DOHH2 (cell line): ENCODE results near the gene ZNF205.

ENCODE experiments used
- H3F3A ChIP-seq: fragments of 200-600 bp; sonication (generic), shearing (Covaris generic); 2 replicates; pipeline ENCODE4 v1.6.0; 2016; ENCODE audit warnings: antibody characterized with exemption, mild to moderate bottlenecking; ENCODE audit not compliant: control insufficient read depth, insufficient read depth
- H3K27ac ChIP-seq: fragments of 200-600 bp; sonication (generic); 2 replicates; pipeline ENCODE4 v1.5.1; 2014; ENCODE audit warnings: low read depth, mild to moderate bottlenecking, low read length, moderate library complexity
- H3K27me3 ChIP-seq: fragments of 200-600 bp; sonication (generic); 2 replicates; pipeline ENCODE4 v1.6.1; 2014; ENCODE audit warnings: mild to moderate bottlenecking, low read length, mixed read lengths; ENCODE audit not compliant: control insufficient read depth
- H3K36me3 ChIP-seq: fragments of 200-600 bp; sonication (generic); 2 replicates; pipeline ENCODE4 v1.6.1; 2014; ENCODE audit warnings: mild to moderate bottlenecking, low read length, moderate library complexity, mixed read lengths; ENCODE audit not compliant: control insufficient read depth
- H3K4me1 ChIP-seq: fragments of 200-600 bp; sonication (generic); 2 replicates; pipeline ENCODE4 v1.6.1; 2014; ENCODE audit warnings: mild to moderate bottlenecking, low read length, mixed read lengths; ENCODE audit not compliant: control insufficient read depth
- H3K4me2 ChIP-seq: fragments of 200-600 bp; sonication (generic); 2 replicates; pipeline ENCODE4 v1.6.0; 2014; ENCODE audit warnings: mild to moderate bottlenecking, low read length, moderate library complexity
- H3K4me3 ChIP-seq: fragments of 200-600 bp; sonication (generic); 2 replicates; pipeline ENCODE4 v1.5.1; 2014; ENCODE audit warnings: mild to moderate bottlenecking, low read length, mixed read lengths
- H3K79me2 ChIP-seq: fragments of 200-600 bp; sonication (generic); 2 replicates; pipeline ENCODE4 v1.6.1; 2014; ENCODE audit warnings: mild to moderate bottlenecking, low read length, mixed read lengths; ENCODE audit not compliant: control insufficient read depth
- H3K9me2 ChIP-seq: fragments of 200-600 bp; sonication (generic); replicated peaks from 2 replicates; pipeline ENCODE4 v1.6.1; 2014; ENCODE audit warnings: mild to moderate bottlenecking, low read length, mixed read lengths; ENCODE audit not compliant: control insufficient read depth
- H3K9me3 ChIP-seq: fragments of 200-600 bp; sonication (generic); 2 replicates; pipeline ENCODE4 v1.6.1; 2014; ENCODE audit warnings: antibody characterized with exemption, low read length, mixed read lengths; ENCODE audit not compliant: control insufficient read depth, insufficient read depth
- H4K20me1 ChIP-seq: fragments of 200-600 bp; sonication (generic); 2 replicates; pipeline ENCODE4 v1.6.0; 2014; ENCODE audit warnings: low read depth, mild to moderate bottlenecking, antibody characterized with exemption, low read length, moderate library complexity; ENCODE audit not compliant: control insufficient read depth, insufficient read depth
- EZH2phosphoT487 ChIP-seq: fragments of 200-600 bp; sonication (generic); IDR thresholded peaks from 2 replicates; pipeline ENCODE4 v1.6.1; 2017; ENCODE audit warnings: borderline replicate concordance, mild to moderate bottlenecking, antibody characterized with exemption, low read length, moderate library complexity, mixed read lengths
- TF ChIP-seq, protein P1 (sequence below): fragments of 200-600 bp; sonication (generic); IDR thresholded peaks from one replicate; pipeline ENCODE4 v1.5.1; 2014; ENCODE audit warnings: antibody characterized with exemption, mild to moderate bottlenecking, low read depth, low read length; ENCODE audit not compliant: poor library complexity, severe bottlenecking

The ZNF205 gene

DNA sequence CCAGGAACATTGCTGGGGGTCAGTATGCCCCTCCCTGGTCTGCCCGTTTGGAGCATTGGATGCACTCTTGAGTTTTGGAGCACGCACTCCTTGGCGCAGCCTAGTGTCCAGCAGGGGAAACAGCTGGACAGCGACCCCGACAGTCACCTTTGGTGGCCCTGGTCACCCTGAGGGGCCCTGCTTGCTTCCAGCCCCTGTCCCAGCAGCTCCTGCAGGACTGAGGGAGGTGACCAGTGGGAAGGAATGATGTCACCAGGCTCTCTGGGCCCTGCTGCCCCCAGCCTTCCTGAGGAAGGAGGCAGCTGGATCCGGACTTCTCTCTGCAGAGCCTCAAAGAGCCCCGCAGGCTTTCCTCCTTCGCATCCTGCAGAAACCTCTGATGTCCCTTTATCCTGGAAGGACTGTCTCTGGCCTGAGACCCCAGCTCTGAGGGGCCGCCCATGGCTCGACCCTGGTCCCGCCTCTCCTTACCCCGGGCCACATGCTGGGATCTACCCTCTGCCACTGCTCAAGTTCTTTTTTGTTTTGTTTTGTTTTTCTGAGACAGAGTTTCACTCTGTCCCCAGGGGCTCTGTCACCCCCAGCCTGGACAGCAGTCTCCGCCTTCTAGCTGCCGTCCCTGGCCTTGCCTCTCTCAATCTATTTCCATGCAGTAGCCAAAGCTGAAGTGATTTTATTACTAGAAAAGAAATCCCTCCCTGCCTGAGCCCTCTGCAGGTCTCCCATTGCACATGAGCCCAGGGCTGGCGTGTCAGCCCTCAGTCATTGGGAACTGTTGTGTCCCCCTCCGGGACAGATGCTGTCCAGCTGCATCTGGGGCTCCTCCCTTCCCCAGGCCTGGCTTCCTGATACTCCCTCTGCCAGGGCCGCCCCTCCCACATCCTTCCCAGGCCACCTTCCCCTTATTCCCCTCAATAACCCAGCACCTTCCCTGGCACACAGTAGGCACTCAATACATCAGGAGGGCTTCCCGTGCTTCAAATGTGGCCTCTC is 24.8 kb upstream of the ZNF205 start:
- no peak overlapping the region for H3K4me2 ChIP-seq

DNA sequence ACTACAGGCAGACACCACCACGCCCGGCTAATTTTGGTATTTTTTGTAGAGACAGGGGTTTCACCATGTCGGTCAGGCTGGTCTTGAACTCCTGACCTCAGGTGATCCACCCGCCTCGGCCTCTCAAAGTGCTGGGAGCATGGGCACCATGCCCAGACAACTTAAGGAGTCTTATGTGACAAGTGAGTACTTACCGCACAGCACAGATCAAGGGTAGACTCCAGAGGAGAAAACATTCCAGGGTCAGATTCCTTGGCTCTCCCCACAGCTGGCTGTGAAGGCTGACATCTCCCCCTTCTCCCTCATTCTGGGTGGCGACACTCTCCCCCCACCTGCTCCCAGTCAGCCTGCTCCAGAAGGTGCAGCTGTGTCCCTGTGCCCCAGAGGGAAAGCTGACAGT is 23.9 kb upstream of the ZNF205 start:
- Histone ChIP-seq H3K79me2 (no peaks in the 10 kb centered on the region), H3K9me2 (no peaks in the 10 kb centered on the region), H3F3A (no peaks in the 10 kb centered on the region), H3K27me3 (no peaks in the 10 kb centered on the region), H3K4me2 (no peak overlapping the region), H3K4me3 (no peak overlapping the region), H3K9me3 (no peaks in the 10 kb centered on the region), H3K27ac (no peak overlapping the region), H3K4me1 (peaks cover 10% of the 10 kb centered on the region), H3K36me3 (no peaks in the 10 kb centered on the region), H4K20me1 (no peaks in the 10 kb centered on the region)
- TF ChIP-seq, protein P1, sequence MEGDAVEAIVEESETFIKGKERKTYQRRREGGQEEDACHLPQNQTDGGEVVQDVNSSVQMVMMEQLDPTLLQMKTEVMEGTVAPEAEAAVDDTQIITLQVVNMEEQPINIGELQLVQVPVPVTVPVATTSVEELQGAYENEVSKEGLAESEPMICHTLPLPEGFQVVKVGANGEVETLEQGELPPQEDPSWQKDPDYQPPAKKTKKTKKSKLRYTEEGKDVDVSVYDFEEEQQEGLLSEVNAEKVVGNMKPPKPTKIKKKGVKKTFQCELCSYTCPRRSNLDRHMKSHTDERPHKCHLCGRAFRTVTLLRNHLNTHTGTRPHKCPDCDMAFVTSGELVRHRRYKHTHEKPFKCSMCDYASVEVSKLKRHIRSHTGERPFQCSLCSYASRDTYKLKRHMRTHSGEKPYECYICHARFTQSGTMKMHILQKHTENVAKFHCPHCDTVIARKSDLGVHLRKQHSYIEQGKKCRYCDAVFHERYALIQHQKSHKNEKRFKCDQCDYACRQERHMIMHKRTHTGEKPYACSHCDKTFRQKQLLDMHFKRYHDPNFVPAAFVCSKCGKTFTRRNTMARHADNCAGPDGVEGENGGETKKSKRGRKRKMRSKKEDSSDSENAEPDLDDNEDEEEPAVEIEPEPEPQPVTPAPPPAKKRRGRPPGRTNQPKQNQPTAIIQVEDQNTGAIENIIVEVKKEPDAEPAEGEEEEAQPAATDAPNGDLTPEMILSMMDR, result no peak
- no peak for TF ChIP-seq EZH2phosphoT487

More for the DNA sequence above, 24.8 kb upstream of the ZNF205 start:
- H3F3A ChIP-seq, result no peaks in the 10 kb centered on the region
- no peaks in the 10 kb centered on the region for H3K79me2 ChIP-seq
- no peaks in the 10 kb centered on the region for H3K36me3 ChIP-seq
- H4K20me1 ChIP-seq, result no peaks in the 10 kb centered on the region
- H3K27me3 ChIP-seq, result no peaks in the 10 kb centered on the region
- H3K9me2 ChIP-seq, result no peaks in the 10 kb centered on the region
- no peaks in the 10 kb centered on the region for H3K9me3 ChIP-seq
- no peak overlapping the region for H3K27ac ChIP-seq
- no peak for TF ChIP-seq EZH2phosphoT487
- no peak overlapping the region for H3K4me3 ChIP-seq
- peaks cover 1% of the 10 kb centered on the region for H3K4me1 ChIP-seq

DNA sequence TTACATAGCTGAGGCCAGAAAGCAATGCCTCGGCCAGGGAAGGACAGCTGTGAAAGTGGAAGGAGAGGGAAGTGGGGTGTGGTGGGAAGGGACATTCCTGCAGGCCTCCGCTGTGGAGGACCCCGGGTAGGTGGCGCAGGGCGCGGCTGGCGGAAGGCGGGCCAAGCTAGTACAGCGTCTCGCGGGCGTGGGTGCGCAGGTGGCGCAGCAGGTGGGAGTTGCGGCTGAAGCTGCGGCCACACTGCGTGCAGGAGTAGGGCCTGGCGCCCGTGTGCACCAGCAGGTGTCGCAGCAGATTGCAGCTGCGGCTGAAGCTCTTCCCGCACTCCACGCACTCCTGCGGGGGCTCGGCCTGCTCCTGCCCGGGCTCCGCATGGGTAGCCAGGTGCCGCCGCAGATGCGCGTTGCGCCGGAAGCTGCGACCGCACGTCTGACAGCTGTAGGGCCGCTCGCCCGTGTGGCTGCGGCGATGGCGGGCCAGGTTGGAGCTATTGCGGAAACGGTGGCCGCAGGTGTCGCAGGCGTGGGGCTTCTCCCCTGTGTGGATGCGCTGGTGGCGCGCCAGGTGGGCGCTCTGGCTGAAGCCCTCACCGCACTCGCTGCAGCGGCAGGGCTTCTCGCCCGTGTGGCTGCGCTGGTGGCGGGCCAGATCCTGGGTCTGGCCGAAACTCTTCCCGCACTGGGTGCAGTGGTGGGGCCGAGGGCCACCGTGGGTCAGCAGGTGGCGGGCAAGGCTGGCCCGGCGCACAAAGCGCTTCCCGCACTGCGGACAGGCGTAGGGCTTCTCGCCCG is 23.3 kb upstream of the ZNF205 start:
- peaks cover 14% of the 10 kb centered on the region for H3K4me1 ChIP-seq
- no peaks in the 10 kb centered on the region for H3K9me3 ChIP-seq
- no peaks in the 10 kb centered on the region for H4K20me1 ChIP-seq
- H3K4me3 ChIP-seq, result no peak overlapping the region
- no peaks in the 10 kb centered on the region for H3K36me3 ChIP-seq
- TF ChIP-seq, protein P1, result no peak
- TF ChIP-seq EZH2phosphoT487, result no peak
- H3K79me2 ChIP-seq, result no peaks in the 10 kb centered on the region
- H3F3A ChIP-seq, result no peaks in the 10 kb centered on the region
- H3K27ac ChIP-seq, result no peak overlapping the region
- no peaks in the 10 kb centered on the region for H3K9me2 ChIP-seq
- no peaks in the 10 kb centered on the region for H3K27me3 ChIP-seq
- H3K4me2 ChIP-seq, result no peak overlapping the region
